Activated T-cell treated with anti-CD3 and anti-CD28 coated beads, Interleukin-2, amount 50 U/mL, for 1 hour (primary cell): ENCODE results near the gene TARS3.
A peak's percentile ranks its signal among the peaks of the same experiment; 100 is the strongest.

Source experiments
- DNase-seq: peaks from one replicate; pipeline ENCODE4 v3.0.0-alpha.2; 2020

Gene TARS3

DNA sequence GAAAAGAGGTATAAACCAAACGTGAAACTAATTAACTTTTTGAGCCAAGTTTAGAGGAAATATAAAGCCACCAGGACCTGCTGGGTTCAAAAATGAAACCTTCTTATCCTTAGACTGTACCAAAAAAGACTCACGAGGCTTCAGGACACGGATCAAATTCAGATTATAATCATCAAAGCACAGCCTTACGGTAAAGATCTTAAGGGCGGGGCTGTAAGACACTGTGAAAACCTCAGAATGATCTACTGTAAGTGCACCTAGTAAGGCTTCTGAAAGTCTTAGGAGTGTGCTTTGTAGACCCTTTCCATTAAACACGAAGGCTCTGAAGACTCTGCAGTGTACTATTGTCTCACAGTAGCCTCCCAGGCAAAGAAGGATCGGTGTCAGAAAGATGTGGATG lies 26.8 kb downstream of the TARS3 start:
- no peak for DNase-seq

DNA sequence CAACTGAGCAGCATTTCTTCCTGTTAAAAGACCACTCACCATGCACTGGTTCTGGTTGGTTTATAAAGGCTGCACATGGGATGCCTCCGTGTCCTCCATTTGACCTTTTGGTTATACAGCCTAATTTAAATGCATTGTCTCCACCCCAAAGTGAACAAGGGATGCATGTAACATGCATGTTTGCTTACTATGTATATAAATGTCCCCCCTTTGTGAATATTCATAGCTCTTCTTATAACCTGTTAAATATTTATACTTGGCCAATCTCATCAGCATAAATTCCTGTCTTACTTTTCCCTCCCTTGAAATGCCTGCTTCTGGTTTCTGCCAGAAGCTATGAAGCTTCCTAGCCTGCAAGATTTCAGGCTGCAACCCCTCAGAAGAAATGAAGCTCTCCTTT lies 27.4 kb downstream of the TARS3 start:
- no peak for DNase-seq

DNA sequence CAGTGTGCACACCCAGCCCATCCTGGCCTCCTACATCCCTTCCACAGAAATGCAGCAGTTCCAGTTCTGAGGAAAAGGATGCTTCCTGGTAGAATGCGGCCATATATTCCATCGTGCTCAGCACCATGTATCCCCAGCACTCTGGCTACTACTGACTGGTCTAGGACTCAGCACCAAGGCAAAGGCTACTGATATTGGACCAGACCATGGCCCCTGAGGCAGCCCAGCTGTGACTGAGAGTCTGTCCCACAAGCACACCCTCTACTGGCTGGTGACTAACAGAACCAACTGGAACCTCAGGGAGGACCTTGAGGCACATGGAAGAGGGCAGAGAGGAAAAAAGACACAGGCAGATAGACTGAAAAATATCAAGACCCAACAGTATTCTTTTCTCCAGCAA lies 30.0 kb downstream of the TARS3 start:
- no peak for DNase-seq

GRCh38 chr15:101692801-101693598 lies 31.3 kb downstream of the TARS3 start:
- DNase-seq: no peak

DNA sequence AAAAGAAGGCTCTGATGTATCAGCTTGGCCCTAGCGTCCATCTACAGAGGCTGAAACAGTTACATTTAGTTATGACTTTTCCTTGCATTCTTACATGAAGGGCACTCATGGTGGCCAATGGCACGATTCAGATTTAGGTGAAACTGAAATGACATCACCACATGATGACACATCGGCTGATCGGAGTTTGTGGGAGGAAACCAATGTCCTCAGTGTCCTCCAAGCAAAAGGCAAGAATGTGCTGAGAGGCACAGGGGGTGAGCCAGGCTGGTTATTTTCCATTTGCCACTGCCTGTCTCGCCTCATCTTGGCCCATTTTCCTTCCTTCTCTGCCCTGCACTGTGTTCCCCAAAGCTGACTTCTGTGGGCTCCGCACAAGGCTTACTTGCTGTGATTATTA lies 34.4 kb downstream of the TARS3 start:
- DNase-seq: no peak

- DNase-seq: no peak
Measured at GRCh38 chr15:101686718-101687117, 37.6 kb downstream of the TARS3 start.

DNA sequence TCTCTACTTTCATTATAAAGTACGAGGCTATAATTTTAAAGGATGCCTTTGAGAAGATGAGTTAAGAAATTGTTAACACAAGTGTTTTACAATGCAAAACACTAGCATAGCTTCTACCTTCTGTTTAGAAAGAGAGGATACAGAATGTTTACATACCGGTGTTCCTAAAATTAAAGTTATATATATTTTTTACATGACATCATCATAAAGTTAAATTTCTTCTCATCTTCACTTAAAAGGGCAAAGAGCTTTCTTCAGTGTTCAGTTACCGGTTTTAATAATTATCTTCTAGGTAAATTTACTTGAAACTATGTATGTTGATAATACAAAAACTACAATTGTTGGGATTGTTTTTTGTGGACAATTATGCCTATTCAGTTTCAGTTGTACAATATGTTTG lies 39.4 kb downstream of the TARS3 start:
- DNase-seq: no peak

DNA sequence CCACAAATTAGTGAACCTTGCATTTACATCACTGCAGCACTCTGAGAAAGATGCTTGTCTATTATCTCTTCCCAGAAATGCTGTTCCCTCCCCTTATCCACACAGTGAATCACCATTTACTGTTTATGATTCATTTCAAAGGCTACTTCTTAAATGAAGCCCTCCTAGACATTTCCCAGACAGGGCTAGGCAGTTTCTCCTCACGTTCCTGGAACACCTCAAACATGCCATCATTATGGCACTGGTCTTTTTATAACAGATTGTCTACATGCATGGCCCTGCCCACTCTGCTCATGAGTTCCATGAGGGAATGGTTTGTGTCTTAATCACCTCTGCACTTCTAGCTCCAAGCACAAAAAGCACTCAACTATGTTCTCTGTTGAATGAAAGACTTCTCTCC lies 39.9 kb downstream of the TARS3 start:
- DNase-seq: no peak

GRCh38 chr15:101679806-101680205 lies 44.5 kb downstream of the TARS3 start:
- no peak for DNase-seq

DNA sequence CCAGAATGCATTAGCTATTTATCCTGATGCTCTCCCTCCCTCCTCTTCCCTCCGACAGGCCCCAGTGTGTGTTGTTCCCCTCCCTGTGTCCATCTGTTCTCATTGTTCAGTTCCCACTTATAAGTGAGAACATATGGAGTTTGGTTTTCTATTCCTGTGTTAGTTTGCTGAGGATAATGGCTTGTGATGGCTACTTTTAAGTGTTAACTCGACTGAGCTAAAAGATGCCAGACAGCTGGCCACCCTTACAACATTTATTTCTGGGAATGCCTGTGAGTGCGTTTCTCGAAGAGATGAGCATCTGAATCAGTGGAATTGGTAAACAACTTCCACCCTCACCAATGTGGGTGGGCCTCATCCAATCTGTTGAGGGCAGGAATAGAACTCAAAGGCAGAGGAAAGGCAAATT lies 47.3 kb downstream of the TARS3 start:
- DNase-seq: no peak

- DNase-seq: no peak
Measured at GRCh38 chr15:101675796-101676582, 48.3 kb downstream of the TARS3 start.

DNA sequence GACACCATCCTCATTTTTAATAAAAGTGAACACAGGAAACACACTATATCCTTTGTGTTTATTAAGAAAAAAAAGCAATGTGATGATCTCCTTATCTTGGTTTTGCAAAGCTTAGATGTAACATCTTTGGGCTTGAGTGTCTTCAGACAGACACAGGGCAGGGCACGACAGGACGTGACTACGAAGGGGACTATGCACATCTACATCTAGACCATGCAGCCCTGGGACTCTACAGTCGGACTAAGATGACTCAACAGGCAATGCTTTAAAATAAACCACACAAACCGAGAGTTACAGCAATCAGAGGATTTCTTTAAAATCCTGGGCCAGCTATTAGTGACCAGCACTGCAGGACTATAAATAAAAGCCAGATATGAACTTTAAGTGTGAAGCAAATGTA lies 49.3 kb downstream of the TARS3 start:
- DNase-seq: no peak

DNA sequence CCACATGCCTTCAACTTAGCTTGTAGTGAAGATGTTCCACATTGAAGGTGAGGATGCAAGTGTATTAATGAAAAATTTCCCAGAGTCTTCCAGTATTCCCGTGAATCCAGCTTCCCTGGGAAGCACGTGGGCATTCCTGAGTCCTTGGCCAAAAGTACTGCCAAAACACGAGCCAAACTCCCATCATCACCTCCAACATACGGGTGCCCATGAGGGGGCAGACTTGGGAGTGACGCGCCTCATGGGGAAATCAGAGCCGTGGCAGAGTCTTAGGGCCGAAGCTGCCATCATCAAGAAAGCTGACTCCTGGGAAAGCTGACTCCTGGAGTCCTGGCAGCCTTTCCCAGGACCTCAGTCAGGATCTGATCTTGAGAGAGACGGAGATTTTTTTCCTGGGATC lies 52.0 kb downstream of the TARS3 start:
- DNase-seq: no peak

GRCh38 chr15:101669744-101670143 lies 54.5 kb downstream of the TARS3 start:
- DNase-seq: no peak

GRCh38 chr15:101667881-101668280 lies 56.4 kb downstream of the TARS3 start:
- DNase-seq: no peak

- DNase-seq: no peak
Measured at GRCh38 chr15:101664303-101664913, 59.9 kb downstream of the TARS3 start.

- DNase-seq: no peak
Measured at GRCh38 chr15:101662203-101662602, 62.1 kb downstream of the TARS3 start.

- no peak for DNase-seq
Measured at GRCh38 chr15:101660005-101660404, 64.3 kb downstream of the TARS3 start.

- no peak for DNase-seq
Measured at GRCh38 chr15:101657968-101658784, 66.1 kb downstream of the TARS3 start.

DNA sequence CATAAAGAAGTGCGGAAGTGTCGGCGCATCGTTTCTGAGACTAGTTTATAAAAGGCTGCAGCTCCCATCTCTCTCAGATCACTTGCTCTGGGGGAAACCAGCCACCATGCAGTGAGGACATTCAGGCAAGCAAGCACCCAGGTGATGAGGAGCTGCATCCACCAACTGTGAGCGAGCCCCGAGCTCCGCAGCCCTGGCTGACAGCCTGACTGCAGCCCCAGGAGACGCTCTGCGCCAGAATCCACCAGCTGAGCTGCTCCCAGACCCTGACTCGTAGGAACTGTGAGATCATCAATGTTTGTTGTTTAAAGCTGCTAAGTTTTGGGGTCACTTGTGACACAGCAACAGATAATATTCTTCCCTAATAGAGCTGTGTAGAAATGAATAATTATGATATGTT lies 67.1 kb downstream of the TARS3 start:
- no peak for DNase-seq

GRCh38 chr15:101654624-101655337 lies 69.5 kb downstream of the TARS3 start:
- peak; percentile 25 for DNase-seq

GRCh38 chr15:101654171-101654570 lies 70.1 kb downstream of the TARS3 start:
- no peak for DNase-seq
